ENCODE data around the gene PI3.

PI3 gene

DNA sequence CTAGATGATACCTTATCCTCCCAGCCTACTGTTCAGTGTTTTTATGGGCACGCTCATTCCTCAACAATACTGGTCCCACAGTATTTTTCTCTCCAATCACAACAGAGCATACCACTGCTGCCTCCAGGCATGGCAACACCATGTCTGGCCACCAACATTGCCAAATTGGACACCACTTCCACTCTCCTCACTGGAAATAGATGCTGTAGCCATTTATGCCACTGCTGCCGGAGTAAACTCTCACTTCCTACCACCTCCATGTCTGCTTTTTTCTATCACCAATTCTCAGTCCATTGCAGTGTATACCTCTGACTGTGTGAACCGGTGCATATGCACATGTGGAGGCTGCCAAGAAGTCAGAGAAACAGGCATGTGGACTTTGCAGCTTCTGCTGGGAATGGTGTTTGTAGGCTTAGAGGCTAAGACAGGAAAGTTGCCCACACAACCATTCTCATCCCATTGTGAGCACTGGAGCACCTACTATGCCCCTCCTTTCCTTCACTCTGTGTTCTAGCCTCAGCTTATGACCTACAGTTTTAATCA is 14.4 kb downstream of the PI3 start:
- DNase-seq, result no peak

DNA sequence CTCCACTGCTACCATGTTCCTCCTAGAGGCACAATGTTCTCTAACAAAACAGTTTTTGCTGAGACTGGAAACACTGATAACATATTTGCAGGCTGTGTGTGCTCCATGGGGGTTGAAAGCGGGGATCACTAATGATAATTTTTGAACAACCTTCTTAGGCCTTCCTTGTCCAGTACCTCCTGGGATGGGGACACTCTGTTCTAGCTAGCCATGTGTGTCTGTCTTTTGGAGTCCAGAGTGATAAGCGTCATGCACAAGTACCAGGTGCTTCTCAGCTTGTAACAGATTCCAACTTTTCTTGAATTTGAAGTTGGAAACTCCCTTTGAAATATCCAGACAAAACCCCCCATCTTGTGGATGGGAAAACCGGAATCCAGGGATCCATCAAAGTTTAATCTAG is 15.2 kb downstream of the PI3 start:
- no peak for DNase-seq

DNA sequence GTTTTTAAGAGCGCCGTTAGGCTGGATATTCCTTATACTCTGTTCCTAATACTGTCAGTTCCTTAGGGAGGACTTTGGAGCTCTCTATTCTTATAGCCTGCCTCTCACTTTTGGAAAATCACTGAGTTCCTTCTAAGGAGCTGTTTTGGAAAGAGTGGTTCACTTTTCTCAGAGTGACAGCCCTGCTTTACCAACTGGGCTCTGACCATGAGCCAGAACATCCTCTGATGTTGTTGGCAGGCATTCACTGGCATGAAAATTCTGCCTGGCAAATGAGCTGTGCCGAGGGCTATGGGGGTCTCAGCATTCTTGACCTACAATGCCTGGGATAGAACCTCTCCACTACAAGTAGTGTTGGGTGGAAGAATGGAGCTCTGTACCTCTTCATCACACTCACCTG is 17.2 kb downstream of the PI3 start:
- DNase-seq, result no peak

DNA sequence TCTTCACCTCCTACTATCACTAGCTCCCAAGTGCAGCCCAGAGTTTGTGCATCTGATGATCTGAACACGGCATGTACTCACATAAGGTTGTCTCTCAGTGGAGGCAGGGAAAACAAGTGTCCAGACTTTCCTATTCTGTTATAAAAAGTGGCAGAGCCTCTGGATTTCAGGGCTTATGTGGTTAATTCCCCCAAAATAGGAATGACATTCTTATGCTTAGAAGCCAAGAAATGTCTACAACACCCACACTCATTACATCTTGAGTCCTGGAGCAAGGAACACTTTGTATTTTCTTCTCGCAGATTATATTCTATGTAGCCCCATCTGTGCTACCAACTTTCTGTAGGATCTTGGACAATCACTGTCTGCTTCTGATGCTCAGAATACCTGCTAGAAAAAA is 18.6 kb downstream of the PI3 start:
- no peak for DNase-seq

DNA sequence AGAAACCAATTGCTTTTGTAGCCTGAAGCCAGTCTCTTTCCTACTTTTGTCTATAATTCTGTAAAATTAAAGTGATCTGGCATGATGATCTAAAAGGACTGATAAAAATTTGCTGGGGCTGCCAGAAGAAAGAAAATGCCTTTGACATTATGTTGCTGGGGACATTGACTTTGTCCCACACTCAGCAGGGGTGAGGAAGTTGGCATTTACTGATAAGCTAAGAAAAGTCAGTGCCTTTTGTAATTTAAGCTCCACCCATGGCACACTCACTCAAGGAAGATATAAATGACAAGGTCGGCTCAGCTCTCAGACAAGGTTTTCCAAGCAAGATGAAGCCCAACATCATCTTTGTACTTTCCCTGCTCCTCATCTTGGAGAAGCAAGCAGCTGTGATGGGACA is 32.0 kb downstream of the PI3 start, which contains the start of gene SEMG1:
Gene SEMG1, plus strand, starts transcription at position 309 of the 400 bp plus-strand sequence. Its CDS starts 21 bp downstream, at position 330.
- no peak for DNase-seq

DNA sequence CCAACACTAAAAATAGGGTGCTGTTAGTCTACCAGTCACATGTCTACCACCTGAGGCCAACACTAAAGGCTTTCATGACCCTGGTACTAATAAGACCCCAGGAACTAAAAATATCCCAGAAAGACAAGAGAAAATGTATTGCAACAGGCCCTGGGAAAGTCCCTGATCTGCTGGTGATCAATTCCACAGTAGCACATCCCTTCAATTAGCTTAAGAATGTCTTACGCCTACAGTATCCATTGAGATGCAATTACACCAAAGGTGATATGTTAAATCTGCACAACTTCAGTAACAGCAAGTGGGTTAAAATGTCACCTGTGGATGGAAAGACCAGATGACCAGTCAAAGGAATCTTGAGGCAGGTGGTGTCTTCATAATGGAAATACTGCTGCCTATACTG is 35.2 kb downstream of the PI3 start:
- no peak for DNase-seq

DNA sequence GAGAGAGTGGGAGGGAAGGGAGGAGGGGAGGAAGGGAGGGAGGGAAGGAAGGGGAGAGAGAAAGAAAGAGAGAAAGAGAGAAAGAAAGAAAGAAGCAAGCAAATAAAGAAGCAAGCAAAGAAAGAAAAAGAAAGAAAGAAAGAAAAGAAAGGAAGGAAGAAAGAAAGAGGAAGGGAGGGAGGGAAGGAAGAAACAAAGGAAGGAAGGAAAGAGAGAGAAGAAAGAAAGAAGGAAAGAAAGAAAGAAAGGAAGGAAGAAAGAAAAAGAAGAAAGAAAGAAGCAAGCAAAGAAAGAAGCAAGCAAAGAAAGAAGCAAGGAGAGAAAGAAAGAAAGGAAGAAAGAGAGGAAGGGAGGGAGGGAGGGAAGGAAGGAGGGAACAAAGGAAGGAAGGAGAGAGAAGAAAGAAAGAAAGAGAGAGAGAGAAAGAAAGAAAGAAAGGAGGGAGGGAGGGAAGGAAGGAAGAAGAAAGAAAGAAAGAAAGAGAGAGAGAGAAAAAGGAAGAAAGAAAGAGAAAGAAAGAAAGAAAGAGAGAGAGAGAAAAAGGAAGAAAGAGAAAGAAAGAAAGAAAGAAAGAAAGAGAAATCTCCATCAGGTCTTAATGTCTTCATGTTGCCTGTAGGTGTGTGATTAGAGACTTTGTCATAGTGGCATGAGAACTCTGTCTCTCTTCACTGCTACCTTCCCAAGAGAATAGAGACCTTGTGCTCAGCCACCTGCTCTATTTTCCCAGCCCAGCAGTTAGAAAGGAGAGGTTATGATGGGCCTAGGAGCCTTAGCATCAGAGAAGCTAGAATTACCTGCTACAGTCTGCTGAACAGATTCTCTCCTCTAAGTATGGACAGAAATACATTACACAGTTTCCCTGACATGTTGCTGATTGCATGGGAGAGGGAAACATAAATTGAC is 37.1 kb downstream of the PI3 start:
- no peak for DNase-seq

DNA sequence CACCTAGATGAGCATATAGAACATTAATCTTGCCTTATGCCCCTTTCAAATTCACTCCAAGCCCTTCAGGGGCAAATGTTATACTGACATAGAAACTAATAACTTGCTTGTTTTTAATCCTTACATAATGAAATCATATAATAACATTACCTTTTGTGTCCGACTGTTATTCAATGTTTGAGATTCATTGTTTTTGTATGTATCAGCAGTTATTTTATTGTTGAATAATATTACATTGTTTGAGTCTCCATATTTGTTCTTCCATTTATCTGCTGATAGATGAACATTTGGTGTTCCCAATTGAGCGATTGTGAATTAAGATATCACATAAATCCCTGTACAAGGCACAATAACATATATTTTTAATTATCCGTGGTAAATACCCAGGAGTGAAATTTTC is 38.1 kb downstream of the PI3 start:
- DNase-seq, result no peak

DNA sequence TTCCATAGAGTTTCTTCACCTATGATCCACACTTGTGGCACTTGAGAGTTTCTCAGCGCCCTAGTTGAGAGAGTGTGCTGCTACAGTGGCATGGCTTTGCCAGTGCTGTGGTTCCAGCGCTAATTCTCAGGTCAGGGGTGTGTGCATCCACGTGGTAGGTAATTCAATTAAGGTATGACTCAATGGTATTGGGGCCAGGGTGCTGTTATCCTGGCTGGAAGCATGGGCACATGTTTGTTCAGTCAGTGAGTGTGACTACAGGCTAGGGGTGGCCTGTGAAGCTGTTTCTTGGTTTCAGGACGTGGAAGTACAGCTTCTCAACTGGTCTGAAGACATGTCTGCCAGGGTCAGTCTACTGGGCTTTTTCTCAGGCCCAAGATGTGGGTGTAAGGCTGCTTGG is 43.4 kb downstream of the PI3 start:
- DNase-seq, result no peak

DNA sequence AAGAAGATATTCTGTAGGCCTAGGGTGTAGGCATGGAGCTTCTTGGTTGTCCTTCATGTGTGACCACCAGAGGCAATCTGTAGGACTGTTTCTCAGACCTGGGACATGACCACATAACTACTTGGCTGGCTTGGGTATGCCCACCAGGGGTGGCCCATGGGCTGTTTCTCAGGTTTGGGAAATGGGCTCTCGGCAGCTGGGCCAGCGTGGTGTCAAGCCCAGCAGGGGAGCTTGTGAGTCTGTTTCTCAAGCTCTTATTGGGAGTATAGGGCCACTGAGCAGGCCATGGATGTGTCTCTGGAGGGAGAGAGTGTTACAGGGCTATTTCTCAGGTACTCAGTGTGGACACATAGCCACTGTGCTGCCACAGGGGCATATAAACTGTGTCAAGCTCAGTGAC is 43.9 kb downstream of the PI3 start:
- no peak for DNase-seq

DNA sequence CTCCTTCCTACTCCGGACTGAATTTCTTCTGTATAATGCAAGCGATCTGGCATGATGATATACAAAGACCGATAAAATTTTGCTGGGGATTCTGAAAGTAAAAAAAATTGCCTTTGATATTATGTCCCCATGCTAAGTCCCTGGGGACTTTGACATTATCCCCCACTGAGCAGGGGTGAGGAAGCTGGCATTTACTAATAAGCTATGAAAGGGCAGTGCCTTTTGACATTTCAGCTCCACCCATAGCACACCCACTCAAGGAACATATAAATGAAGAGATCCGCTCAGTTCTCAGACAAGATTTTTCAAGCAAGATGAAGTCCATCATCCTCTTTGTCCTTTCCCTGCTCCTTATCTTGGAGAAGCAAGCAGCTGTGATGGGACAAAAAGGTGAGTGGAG is 46.4 kb downstream of the PI3 start, which contains the start of gene SEMG2:
Gene SEMG2, plus strand, starts transcription at position 298 of the 400 bp plus-strand sequence. Its CDS starts 17 bp downstream, at position 315.
- DNase-seq, result no peak

DNA sequence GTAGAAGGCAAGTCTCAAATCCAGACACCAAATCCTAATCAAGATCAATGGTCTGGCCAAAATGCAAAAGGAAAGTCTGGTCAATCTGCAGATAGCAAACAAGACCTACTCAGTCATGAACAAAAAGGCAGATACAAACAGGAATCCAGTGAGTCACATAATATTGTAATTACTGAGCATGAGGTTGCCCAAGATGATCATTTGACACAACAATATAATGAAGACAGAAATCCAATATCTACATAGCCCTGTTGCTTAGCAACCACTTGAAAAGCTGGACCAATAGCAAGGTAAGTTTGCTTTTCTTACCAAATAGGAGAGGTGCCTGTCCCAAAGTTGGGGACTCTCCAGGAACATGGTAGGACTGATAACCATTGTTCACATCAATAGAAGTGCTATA is 48.4 kb downstream of the PI3 start:
- DNase-seq, result no peak

All from kidney glomerular epithelial cell (primary cell).